H1 (cell line): ENCODE data around the gene P2RX5.

Source experiments
- EZH2 ChIP-seq: fragments of 200-600 bp; sonication (generic); IDR thresholded peaks from 2 replicates; pipeline ENCODE4 v1.7.1; 2012; ENCODE audit warnings: low read depth, mild to moderate bottlenecking, moderate library complexity, low read length, inconsistent platforms; ENCODE audit not compliant: severe bottlenecking
- TCF12 ChIP-seq: IDR thresholded peaks from 2 replicates; pipeline ENCODE4 v1.6.1; 2011; ENCODE audit warnings: low read depth, mild to moderate bottlenecking, low read length

GRCh38 chr17:3699951-3700350 is 4.0 kb upstream of the P2RX5 start:
- TF ChIP-seq EZH2 (no peak), TCF12 (no peak)
